ENCODE measurements around the gene DNER.

Gene DNER

DNA sequence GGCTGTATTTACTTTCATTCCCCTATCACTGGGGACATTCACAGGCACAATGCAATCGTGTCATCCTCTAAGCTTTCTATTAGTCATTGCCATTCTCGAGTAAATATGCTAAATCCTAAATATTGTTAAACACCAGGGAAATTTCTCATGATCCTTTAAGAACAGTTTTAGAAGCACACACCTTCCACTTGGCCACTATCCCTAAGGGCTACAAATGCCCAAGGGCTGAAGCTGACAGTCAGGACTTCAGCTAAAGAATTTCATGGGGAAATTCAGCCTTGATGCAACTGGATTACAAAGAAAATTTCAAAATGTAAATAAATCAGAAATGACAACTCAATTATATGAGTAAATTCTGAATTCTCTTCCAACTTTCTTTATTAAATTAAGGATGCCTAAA lies 280.2 kb downstream of the DNER start:
- DNase-seq (ENCODE audit: low read depth) = no peak

DNA sequence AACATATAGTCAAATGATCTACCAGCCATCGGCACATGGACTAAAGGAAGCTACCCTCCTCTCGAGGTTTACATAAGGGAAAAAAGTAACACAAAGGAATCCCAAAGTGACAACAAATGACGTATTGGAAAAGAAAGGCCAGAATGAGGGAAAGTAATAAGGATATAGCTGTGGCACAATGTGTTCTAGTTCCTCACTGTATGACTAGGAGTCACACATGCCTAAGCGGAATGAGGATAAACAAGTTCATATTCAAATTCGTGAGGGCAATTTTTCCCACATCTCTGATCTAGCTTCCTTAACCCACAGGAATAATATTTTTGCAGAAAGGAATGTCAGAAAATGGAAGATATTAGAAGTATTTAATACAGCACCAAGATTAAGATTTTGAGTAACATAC lies 281.0 kb downstream of the DNER start:
- no peak for DNase-seq (ENCODE audit: low read depth)

DNA sequence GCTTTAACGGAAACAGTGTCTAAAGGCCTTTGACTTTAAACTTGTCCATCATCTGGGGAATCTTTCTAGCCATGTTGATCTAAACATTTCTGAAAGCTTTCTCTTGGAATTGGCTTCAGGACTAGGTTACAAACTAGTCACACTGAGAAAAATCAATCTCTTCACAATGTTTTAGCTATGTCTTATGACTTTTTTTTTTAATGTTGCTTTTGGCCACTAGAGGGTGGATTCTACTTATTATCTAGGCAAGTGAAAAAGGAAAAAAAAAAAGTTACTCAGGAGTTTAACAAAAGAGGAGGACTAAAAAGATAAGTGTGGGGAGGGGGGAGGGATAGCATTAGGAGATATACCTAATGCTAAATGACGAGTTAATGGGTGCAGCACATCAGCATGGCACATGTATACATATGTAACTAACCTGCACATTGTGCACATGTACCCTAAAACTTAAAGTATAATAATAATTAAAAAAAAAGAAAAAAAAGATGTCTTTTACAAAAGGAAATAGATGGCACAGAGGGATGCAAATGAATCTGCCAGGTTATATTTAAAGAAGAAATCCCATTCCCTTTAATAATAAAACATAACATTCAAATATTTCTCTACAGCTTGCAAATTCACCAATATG lies 282.9 kb downstream of the DNER start:
- no peak for DNase-seq (ENCODE audit: low read depth)

DNA sequence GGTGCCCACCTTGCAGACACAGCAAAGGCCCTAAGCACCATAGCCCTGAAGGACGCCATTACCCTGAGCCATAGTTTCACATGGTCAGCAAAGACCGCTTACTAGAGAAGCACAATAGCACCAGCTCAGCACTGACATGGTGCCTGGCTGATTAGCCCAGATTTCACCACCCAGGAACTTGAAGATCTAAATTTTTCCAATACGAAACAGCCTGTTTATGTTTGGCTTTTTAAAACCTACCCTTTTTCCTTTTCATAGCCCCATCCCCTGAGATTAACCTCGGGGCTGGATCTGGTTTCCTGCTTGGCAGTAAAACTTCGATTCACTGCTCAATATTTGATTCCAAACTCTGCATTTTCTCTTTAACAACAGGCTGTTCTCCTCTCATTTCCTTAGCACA lies 284.8 kb downstream of the DNER start:
- no peak for DNase-seq (ENCODE audit: low read depth)

DNA sequence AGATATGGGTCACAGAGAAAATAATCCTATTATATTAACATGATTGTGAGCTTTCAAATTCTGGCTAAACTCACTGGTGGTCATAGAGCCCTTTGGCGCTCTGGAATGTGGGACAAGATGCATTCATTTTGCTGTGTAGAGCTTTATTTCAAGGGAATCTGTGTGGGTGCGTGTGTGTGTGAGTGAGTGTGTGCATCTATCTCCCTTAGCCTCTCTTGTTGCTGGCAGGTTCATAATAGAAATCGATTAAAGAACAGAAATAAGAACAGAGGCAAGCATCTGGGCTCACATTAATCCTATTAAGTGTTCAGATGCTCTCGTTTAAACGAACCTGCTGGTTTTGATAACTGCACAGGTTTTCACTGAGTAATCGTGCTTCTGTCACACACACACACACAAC lies 287.9 kb downstream of the DNER start:
- no peak for DNase-seq (ENCODE audit: low read depth)

DNA sequence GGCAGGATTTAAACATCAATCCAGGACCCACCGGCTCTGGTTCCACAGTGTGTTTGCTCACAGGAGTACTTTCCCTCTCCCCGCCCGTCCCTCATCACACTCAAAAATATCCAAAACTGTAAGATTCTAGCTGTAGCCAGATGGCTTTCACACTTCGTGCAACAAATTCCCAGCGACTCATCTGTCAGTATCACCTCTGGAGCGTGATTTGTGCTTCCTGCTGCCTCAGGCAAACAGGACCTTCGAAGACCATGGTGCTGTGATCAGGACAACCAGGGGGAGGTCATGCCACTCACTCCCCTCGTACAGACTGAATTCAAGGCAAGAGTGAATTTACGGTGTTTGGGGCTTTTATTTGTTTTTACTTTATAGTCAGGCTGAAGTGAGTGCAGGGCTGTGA lies 288.8 kb downstream of the DNER start:
- no peak for DNase-seq (ENCODE audit: low read depth)

DNA sequence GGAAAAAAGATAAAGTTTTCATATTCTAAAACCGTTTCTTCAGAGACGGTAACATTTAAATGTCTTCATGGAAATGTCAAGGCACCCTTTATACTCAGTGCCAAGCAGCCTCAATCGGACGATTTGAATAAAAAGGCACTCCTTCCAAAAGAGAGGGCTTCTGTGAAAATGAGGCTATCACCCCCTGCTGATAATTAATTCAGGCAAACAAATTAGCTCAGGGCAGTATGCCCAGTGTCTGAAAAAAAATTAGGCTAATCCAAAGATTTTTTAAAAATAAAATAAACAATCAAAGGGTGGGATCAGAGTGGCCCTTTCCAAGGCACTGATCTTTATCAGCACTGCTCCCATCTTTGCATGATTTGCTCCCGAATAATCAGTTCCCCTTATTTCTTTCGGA lies 292.3 kb downstream of the DNER start:
- no peak for DNase-seq (ENCODE audit: low read depth)

DNA sequence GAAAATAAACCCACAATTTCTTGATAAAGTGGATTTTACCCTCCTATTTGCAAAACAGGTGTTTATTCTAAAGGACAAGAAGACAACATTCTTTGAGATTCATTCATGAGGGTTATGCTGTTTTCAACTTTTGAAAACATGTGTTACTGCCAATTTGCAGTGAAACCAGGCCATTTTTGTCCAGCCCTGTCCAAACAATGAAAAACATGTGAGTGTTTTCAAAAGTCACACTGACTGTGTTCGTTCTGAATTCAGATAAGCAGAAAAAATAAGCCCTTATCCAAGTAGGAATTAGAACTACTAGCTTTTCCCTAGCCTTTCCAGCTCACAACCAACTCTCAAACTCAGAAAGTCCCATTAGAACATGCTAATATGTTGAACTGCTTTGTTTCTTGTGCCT lies 295.2 kb downstream of the DNER start:
- no peak for DNase-seq (ENCODE audit: low read depth)

DNA sequence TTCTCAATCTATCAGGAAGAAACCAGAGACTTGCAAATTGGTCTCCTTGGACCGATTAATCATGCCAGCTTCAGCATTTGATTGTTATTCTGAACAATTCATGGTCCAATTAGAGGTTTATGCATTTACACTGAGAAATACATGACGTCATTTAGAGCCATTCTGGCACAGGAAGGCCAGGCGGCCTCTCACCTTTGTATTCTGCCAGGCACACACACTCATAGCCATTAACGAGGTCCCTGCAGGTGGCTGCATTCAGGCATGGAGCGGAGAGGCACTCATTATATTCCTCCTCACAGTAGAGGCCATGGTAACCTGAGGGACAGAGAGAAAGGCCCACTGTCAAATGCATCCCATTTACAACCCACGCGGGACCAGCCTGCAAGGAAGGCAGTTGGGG lies 296.4 kb downstream of the DNER start:
- no peak for DNase-seq (ENCODE audit: low read depth)

DNA sequence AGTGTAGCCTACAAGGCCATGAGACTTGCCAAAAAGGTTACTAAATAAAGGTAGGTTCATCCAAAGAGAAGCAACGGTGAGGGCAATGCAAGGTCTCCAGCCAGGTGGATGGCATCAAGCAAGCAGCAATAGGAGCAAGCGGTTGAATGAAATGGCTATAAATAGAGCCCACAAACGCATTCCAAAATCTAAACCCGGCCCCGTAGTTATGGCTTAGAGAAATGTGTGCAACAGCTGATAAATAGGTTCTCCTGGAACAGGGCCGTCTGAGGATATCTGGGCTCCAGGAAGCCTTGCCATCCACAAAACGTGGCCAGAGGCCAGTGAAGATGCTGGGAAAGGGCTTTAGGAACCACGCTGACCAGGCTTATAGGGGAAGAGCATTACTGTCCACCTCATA lies 297.2 kb downstream of the DNER start:
- no peak for DNase-seq (ENCODE audit: low read depth)

DNA sequence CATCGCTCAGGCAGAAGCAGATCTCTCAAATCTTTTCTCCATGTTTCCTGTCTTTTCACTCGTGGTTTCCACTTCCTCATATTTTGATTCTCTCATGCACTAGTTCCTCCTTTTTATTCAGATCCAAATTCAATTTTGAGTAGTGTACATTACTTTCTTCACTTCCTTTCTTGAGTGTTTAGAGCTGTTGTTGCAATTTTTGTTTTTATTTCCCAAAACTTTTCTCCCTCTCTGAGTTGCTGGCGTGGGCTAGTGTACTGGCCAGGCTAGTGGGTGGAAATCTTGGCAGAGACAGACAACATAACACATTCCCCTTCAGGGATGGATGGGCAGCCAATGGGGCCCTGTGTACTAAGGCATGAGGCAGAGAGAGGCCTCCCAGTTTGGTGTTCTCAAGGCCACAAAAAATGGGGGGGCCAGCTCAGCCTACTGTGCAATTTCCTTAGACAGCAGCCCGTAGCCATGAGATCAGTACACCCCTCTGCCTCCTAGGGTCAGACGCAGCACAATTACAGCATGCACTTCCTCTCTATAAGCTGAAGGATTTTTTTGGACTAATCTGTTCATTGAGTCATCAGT lies 298.1 kb downstream of the DNER start:
- no peak for DNase-seq (ENCODE audit: low read depth)

DNA sequence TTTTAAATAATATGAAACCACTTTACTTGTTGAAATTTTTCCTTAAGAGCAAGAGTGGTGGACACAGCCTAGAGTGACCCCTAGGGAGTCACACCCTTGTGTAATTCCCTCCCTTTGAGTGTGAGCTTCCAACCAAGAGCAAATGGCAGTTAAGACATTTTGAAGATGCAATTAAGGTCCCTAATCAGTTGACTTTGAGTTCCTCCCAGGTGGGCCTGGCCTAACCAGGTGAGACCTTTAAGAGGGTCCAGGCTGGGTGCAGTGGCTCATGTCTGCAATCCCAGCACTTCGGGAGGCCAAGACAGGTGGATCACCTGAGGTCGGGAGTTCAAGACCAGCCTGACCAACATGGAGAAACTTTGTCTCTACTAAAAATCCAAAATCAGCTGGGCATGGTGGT lies 299.7 kb downstream of the DNER start:
- DNase-seq (ENCODE audit: low read depth) = no peak

DNA sequence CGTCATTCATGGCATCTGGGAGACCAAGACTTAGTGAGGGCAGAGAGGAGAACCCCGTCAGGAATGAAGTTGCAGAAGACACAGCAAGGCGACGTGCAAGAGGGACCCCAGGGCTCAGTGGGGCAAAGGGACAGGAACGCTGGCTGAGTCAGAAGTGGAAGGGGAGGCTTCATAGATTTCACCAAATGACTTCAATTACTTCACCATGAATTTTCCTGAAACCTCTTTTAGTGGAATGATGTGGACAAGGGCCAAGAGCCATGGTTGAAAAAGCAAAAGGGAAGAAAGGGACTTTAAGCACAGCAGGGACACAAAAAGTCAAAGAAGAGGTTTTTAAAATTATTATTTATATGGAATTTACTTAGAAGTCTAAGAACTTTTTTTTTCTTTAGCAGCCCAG lies 301.7 kb downstream of the DNER start:
- DNase-seq (ENCODE audit: low read depth) = no peak

DNA sequence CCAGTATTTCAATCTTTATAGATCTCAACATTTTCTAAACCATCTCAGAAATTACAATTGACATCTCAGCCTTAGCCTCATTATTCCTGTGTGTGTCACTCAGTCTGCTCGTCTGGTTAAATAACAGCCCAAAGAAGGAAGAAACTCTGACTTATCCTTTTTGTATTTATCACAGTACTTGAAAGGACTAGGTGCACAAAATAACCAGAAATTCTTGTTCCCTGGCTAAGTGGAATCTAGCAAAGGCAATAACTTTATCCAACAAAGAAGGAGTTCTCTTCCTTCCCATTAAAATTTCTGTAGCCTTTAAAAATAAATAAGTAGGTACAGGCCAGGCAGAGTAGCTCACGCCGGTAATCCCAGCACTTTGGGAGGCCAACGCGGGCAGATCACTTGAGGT lies 303.4 kb downstream of the DNER start:
- no peak for DNase-seq (ENCODE audit: low read depth)

DNA sequence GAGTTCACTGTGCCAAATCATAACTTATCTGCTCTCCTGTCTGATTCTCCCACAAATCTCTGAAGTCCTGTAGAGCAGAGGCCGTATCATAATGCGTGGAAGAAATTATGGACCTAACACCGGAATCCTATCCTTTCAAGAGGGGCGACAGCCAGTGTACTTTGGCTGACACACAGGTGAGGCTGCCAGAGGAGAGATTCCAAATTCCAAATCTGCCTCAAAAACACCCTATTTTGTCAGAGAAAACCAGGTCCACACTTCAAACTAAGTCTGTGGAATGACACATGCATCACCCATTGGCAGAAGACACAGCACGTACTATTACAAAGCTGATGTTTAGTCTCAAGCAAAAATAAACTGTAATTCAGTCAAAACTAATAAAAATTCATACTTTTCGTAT lies 304.1 kb downstream of the DNER start:
- no peak for DNase-seq (ENCODE audit: low read depth)

DNA sequence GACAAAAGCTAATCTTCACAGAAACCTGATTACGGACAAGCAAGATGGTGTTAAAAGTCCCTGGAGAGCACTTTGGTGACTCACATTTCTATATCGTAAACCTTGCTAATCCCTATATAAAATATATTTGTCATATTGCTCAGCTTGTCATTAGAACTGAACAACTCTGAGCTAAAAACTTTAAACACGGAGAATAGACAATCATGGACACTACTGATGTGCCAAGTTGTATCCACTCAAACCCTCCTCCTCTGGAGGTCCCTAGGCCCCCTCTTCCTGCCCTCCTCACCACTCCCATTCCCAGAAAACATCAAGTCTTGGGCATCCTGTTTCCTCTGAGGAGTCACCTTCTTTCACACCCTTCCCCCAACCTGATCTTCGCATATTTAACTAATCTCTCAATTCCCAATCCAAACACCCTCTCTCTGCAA lies 304.6 kb downstream of the DNER start:
- no peak for DNase-seq (ENCODE audit: low read depth)

DNA sequence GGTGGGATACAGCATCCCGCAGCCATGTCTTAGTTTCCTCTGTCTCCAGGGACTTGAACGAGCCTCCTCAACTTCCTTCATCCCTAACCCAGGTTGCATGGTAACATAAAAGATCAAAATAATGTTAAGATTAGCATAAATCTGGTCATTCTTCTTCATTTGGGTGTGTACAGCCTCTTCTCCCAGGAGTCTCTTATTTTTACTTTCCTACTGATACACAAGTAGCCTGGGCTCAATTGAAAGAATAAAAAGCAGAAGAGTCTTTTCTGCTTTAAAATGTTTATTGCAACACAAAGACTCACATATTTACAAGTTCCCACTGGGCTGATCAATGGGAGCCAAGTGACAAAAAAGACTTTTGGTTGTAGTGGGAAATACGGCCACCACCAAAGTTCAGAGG lies 305.4 kb downstream of the DNER start:
- DNase-seq (ENCODE audit: low read depth) = no peak

DNA sequence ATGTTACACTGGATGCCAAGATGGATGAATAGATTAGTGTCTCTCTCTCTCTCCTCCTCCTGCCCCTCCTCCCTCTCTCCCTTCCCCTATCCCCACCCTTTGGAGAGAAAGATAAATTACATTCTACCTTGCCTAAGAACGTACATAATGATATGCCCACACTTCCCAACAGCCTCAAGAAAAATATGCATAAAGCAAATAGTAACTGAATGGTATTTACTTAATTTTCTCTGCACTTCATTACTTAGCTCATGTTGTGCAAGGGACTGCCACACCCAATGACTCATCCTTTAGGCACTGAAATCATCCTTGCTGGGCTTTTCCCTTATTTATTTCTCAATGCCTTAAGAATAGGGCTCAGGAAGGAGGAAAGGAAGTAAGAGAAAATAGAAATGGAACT lies 306.0 kb downstream of the DNER start:
- DNase-seq (ENCODE audit: low read depth) = peak; percentile 74

DNA sequence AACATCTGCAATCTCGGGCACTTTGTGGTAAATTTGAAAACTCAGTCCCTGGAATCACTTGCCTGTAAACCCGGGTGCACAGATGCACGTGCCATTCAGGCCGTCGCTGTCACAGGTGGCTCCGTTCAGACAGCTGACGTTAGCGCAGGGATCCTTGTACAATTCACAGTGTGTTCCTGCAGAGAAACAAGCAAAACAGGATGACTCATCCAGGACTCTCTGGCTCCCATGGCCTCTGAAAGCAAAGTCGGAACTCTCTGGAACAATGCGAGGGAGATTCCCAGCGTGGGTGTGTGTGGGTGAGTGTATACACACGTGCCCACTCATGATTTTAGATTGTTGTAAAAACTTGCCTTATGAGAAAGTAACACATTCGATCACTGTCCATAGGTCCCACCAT lies 307.2 kb downstream of the DNER start:
- DNase-seq (ENCODE audit: low read depth) = peak; percentile 66

DNA sequence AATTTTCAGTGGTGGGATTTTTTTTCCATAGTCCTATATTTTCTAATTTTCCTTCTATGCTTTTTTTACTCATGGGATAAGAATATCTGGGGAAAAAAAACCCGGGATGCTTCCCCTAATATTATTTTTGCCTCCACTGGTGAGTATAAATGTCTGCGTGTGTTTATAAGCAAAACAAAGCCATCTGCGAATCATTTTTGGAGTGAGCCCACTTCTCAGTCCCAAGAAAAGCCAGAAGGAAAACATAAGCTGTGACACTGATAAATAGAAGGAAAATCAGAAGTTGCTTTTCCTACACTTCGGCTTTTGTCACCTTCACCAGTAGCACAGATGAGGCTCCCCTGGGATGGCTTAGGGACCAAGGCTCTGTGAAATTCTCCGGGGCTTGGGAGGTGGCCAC lies 308.6 kb downstream of the DNER start:
- DNase-seq (ENCODE audit: low read depth) = no peak

DNA sequence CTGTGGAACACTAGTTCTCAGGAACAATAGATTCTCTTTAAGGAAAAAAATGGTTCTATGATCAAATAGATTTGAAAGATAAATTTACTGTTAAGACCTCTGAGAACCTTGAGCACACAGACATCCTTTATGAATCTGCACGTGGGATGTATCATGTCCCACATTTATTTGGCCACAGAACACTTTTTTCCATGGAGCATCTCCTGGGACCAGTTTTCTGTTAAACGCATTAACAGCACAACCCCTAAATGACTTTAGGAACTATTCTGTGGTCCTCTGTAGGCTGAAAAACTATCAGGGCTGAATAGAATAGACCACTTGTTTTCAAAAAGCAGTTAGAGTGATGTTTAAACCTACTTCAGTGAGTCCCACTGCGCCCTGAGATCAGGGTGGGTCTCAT lies 311.1 kb downstream of the DNER start:
- no peak for DNase-seq (ENCODE audit: low read depth)

DNA sequence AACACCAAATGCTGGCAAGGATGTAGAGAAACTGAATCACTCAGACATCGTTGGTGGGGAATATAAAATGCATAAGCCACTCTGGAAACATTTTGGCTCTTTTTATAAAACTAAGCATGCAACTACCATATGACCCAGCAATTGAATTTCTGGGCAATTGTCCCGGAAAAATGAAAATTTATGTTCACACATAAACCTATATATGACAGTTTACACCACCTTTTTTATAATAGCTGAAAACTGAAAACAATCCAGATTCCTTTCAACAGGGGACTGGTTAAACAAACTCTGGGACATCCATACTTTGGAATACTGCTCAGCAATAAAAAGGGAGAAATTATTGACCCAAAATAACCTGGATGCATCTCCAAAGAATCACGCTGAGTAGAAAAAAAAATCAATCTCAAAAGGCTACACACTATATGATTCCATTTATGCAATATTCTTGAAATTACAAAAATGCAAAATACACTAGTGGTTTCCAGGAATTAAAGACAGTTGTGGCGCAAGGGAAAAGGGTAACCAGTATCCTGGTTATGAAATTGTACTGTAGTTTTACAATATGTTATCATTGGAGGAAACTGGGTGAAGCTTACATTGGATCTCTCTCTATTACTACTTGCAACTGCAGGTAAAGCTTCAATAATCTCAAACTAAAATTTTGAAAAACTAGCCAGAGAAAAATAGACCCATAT lies 313.0 kb downstream of the DNER start:
- DNase-seq (ENCODE audit: low read depth) = peak; percentile 33

DNA sequence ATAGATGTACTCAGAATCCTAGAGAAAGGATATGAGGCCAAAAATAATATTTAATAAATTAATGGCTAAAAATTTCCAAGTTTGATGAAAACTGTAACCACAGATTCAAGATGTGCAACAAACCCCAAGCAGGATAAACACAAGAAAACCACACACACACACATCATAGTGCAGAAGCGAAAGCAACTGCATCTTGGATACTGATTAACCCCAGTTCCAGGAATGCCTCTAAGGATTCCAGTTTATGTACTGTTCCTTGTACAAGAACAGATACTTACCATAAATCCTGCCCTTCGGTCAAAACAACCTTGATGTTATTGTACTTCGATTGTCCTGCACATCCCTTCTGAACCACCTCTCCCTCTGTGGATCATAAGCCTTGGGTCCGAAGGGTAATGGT lies 320.4 kb downstream of the DNER start:
- DNase-seq (ENCODE audit: low read depth) = no peak

DNA sequence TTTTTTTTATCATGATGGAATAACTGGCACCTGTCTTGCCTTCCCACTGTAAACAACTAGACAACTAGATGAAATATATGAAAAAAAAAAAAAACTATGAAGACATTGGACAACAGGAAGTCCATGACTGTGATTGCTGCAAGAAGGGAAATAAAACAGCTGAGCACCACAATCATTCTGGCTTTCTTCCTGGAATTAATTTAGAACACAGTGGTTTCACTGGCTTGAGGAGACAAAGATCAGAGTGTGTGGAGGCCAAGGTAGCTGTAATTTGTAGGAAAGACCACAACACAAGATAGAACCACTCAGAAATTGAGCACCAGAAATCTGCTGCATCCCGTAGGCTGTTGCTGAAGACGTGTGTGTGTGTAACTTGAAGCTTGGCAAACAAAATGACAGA lies 322.2 kb downstream of the DNER start:
- peak; percentile 32 for DNase-seq (ENCODE audit: low read depth)

Data from GM04504 (cell line).